ENCODE results near the gene AIG1.

Gene AIG1

GRCh38 chr6:143109196-143109595 is 48.5 kb downstream of the AIG1 start:
- Histone ChIP-seq H3K4me1 (ENCODE audit: low read length) (no peaks in the 10 kb centered on the region; the same call in 1 of the 2 replicates), H4K20me1 (ENCODE audit: insufficient read depth, low read length) (no peaks in the 10 kb centered on the region), H3K9ac (ENCODE audit: low read length) (no peak overlapping the region), H3K9me3 (replicated peaks; ENCODE audit: insufficient read depth, low read length) (no peaks in the 10 kb centered on the region), H3K4me2 (ENCODE audit: low read depth, low read length) (no peak overlapping the region), H3K9me2 (replicated peaks; ENCODE audit: insufficient read depth, low read length) (no peaks in the 10 kb centered on the region), H3K27ac (ENCODE audit: low read length) (no peak overlapping the region), H3K4me3 (ENCODE audit: low read length) (no peak overlapping the region), H2AFZ (ENCODE audit: low read length) (no peak overlapping the region), H3F3A (ENCODE audit: insufficient read depth, low read length) (no peaks in the 10 kb centered on the region), H3K79me2 (ENCODE audit: low read length) (no peaks in the 10 kb centered on the region), H3K27me3 (replicated peaks; ENCODE audit: insufficient read depth, low read length) (no peaks in the 10 kb centered on the region), H3K36me3 (replicated peaks; ENCODE audit: insufficient read depth, low read length) (no peaks in the 10 kb centered on the region)
- no peak for TF ChIP-seq EZH2phosphoT487 (IDR thresholded peaks at IDR 0.05; ENCODE audit: low read length)
- no peak for TF ChIP-seq CTCF (IDR thresholded peaks at IDR 0.05; ENCODE audit: low read length)
- no peak for TF ChIP-seq EZH2 (optimal IDR thresholded peaks at IDR 0.05; ENCODE audit: low read depth, low read length)
- DNase-seq: no peak

- Histone ChIP-seq H2AFZ (ENCODE audit: low read length) (no peak overlapping the region), H3K4me2 (ENCODE audit: low read depth, low read length) (no peak overlapping the region), H3K79me2 (ENCODE audit: low read length) (no peaks in the 10 kb centered on the region), H3K27ac (ENCODE audit: low read length) (no peak overlapping the region), H3K9me2 (replicated peaks; ENCODE audit: insufficient read depth, low read length) (no peaks in the 10 kb centered on the region), H3K9ac (ENCODE audit: low read length) (no peak overlapping the region), H3K9me3 (replicated peaks; ENCODE audit: insufficient read depth, low read length) (no peaks in the 10 kb centered on the region), H3K27me3 (replicated peaks; ENCODE audit: insufficient read depth, low read length) (no peaks in the 10 kb centered on the region), H3K4me3 (ENCODE audit: low read length) (no peak overlapping the region), H3K4me1 (ENCODE audit: low read length) (no peaks in the 10 kb centered on the region; the same call in 1 of the 2 replicates), H3K36me3 (replicated peaks; ENCODE audit: insufficient read depth, low read length) (no peaks in the 10 kb centered on the region), H3F3A (ENCODE audit: insufficient read depth, low read length) (no peaks in the 10 kb centered on the region), H4K20me1 (ENCODE audit: insufficient read depth, low read length) (no peaks in the 10 kb centered on the region)
- no peak for DNase-seq
- TF ChIP-seq EZH2phosphoT487 (IDR thresholded peaks at IDR 0.05; ENCODE audit: low read length) (no peak), CTCF (IDR thresholded peaks at IDR 0.05; ENCODE audit: low read length) (no peak), EZH2 (optimal IDR thresholded peaks at IDR 0.05; ENCODE audit: low read depth, low read length) (no peak)
Observed at GRCh38 chr6:143110572-143110971, 49.9 kb downstream of the AIG1 start.

GRCh38 chr6:143110996-143111395 is 50.3 kb downstream of the AIG1 start:
- Histone ChIP-seq H3K36me3 (replicated peaks; ENCODE audit: insufficient read depth, low read length) (no peaks in the 10 kb centered on the region), H3K9ac (ENCODE audit: low read length) (no peak overlapping the region), H3K4me2 (ENCODE audit: low read depth, low read length) (no peak overlapping the region), H3K4me3 (ENCODE audit: low read length) (no peak overlapping the region), H3K27me3 (replicated peaks; ENCODE audit: insufficient read depth, low read length) (no peaks in the 10 kb centered on the region), H3K9me2 (replicated peaks; ENCODE audit: insufficient read depth, low read length) (no peaks in the 10 kb centered on the region), H3K79me2 (ENCODE audit: low read length) (no peaks in the 10 kb centered on the region), H2AFZ (ENCODE audit: low read length) (no peak overlapping the region), H4K20me1 (ENCODE audit: insufficient read depth, low read length) (no peaks in the 10 kb centered on the region), H3K4me1 (ENCODE audit: low read length) (no peaks in the 10 kb centered on the region; the same call in 1 of the 2 replicates), H3K9me3 (replicated peaks; ENCODE audit: insufficient read depth, low read length) (no peaks in the 10 kb centered on the region), H3K27ac (ENCODE audit: low read length) (no peak overlapping the region), H3F3A (ENCODE audit: insufficient read depth, low read length) (no peaks in the 10 kb centered on the region)
- TF ChIP-seq EZH2phosphoT487 (IDR thresholded peaks at IDR 0.05; ENCODE audit: low read length): no peak
- no peak for TF ChIP-seq EZH2 (optimal IDR thresholded peaks at IDR 0.05; ENCODE audit: low read depth, low read length)
- no peak for TF ChIP-seq CTCF (IDR thresholded peaks at IDR 0.05; ENCODE audit: low read length)
- DNase-seq: no peak

Measured in MM.1S (cell line).